Right lobe of liver (tissue), 6 donors: ENCODE results near the gene BSG. TPM values are rescaled to one million over a fixed set of nuclear protein-coding genes. Genes with fewer than 3 reads are reported as not detected.

Experiments
- ATAC-seq, 4 donors: fragments of 200-7000 bp; cut with Tn5 transposase; one replicate each; pipeline ENCODE4 v1.9.1; 2020; ENCODE audit warnings: mild to moderate bottlenecking in 4 of 4, moderate library complexity in 4 of 4
- DNase-seq, 3 donors: peaks; one replicate each; pipeline ENCODE4 v3.0.0-alpha.2; 2020
- H3K27ac ChIP-seq, 3 donors: fragments of 200-600 bp; one replicate each; pipeline ENCODE4 v1.8.0; 2022
- H3K27me3 ChIP-seq, 2 donors: fragments of 200-600 bp; one replicate each; pipeline ENCODE4 v1.8.0; 2022
- H3K36me3 ChIP-seq, 4 donors: fragments of 200-600 bp; sonication (generic) in 1 of 4; one replicate each; pipeline versions ENCODE4 v1.5.1 to v1.8.0; 2017 to 2022; ENCODE audit warnings: control low read depth in 1 of 4
- H3K4me1 ChIP-seq, 4 donors: fragments of 200-600 bp; sonication (generic) in 1 of 4; one replicate each; pipeline versions ENCODE4 v1.5.1 to v1.8.0; 2017 to 2022; ENCODE audit warnings: control low read depth in 1 of 4
- H3K4me3 ChIP-seq, 3 donors: fragments of 200-600 bp; one replicate each; pipeline ENCODE4 v1.8.0; 2022
- H3K9me3 ChIP-seq, 4 donors: fragments of 200-600 bp; sonication (generic) in 1 of 4; one replicate each; pipeline versions ENCODE4 v1.5.1 to v1.8.0; 2017 to 2022; ENCODE audit warnings: control low read depth in 1 of 4
- CTCF ChIP-seq, 4 donors: fragments of 200-600 bp in 3 of 4; fragments of 450-650 bp in 1 of 4; IDR thresholded peaks; one replicate each; pipeline versions ENCODE4 v1.5.1 to v1.8.0; 2016 to 2022; ENCODE audit warnings: antibody characterized with exemption in 4 of 4, mild to moderate bottlenecking in 2 of 4
- POLR2A ChIP-seq: fragments of 450-650 bp; IDR thresholded peaks from one replicate; pipeline ENCODE4 v1.6.1; 2017; ENCODE audit warnings: antibody characterized with exemption, mild to moderate bottlenecking
- WGBS: methylation state at CpG from one replicate; pipeline ENCODE4 v1.1.6; 2018; ENCODE audit warnings: low coverage, low lambda C conversion rate; ENCODE audit not compliant: insufficient coverage; ENCODE audit errors: missing lambda C conversion rate; 5-methylcytosine and 5-hydroxymethylcytosine counted together
- intact Hi-C, 2 donors: fragments of 100-400 bp; cut with DNase I; formaldehyde crosslinking; loops; one replicate each; pipeline versions ENCODE4 v1.11.2 to v1.14.1; 2022
- total RNA-seq, 6 experiments: library from RNA; depleted of rRNA in 2 of 6; stranded (reverse); fragments of >200 nt in 2 of 6; fragmentation: NEBNext Ultra II Directional in 3 of 6; extraction: Animal tissue kit (Norgen Biotek cat#: 25700) in 3 of 6; gene quantifications; one replicate each; pipeline versions ENCODE4 v1.1.0 to v1.2.4, GENCODE V29; 2016 to 2023
- donor health status: DM: no; HTN: yes; CAD: no.
- donor health status: DM: no; HTN: no; CAD: no.
- donor health status: DM: no; HTN: no; CAD: no.
- donor health status: DM: no; HTN: yes; CAD: no.
- donor health status: DM: no; HTN: yes; CAD: no.

Gene BSG
- total RNA-seq, 6 experiments from 2014 or later = 88.6 to 369 (median 124) TPM

GRCh38 chr19:555474-555808, 17.0 kb upstream of the BSG start:
- TF ChIP-seq POLR2A (no peak), CTCF (IDR thresholded peaks at IDR 0.05) (no peak)
- Histone ChIP-seq H3K27me3 (no peaks in the 10 kb centered on the region), H3K4me3 (no peak overlapping the region), H3K9me3 (no peaks in the 10 kb centered on the region), H3K4me1 (peaks cover 0 to 15% (median 0%) of the 10 kb centered on the region in 4 donors), H3K36me3 (no peaks in the 10 kb centered on the region), H3K27ac (no peak overlapping the region)
- intact Hi-C loops = no loop called here
- no peak for DNase-seq
- ATAC-seq = no peak
- WGBS = 67% methylated on average over 4 of the region's 14 CpGs

GRCh38 chr19:556611-557382, 15.6 kb upstream of the BSG start:
- no peaks in the 10 kb centered on the region for H3K9me3 ChIP-seq
- 70% methylated on average over 5 of the region's 31 CpGs for WGBS
- DNase-seq (peak in 1 of 3 donors; percentile 56), ATAC-seq (peak in 1 of 4 donors; percentile 5)
- intact Hi-C loops = no loop called here
- peaks cover 0 to 15% (median 0%) of the 10 kb centered on the region in 4 donors for H3K4me1 ChIP-seq
- H3K4me3 ChIP-seq = no peak overlapping the region
- TF ChIP-seq CTCF (IDR thresholded peaks at IDR 0.05) (no peak), POLR2A (no peak)
- H3K27me3 ChIP-seq = no peaks in the 10 kb centered on the region
- no peak overlapping the region for H3K27ac ChIP-seq
- H3K36me3 ChIP-seq = no peaks in the 10 kb centered on the region

GRCh38 chr19:558770-559439, 13.5 kb upstream of the BSG start:
- H3K27me3 ChIP-seq = no peaks in the 10 kb centered on the region
- DNase-seq (peak in 1 of 3 donors; percentile 59), ATAC-seq (peak; percentile 4 to 35 (median 31))
- no peak overlapping the region for H3K4me3 ChIP-seq
- intact Hi-C loops = no loop called here
- no peak for TF ChIP-seq CTCF (IDR thresholded peaks at IDR 0.05)
- no peak for TF ChIP-seq POLR2A
- no peak overlapping the region for H3K27ac ChIP-seq
- peaks cover 0 to 15% (median 0%) of the 10 kb centered on the region in 4 donors for H3K4me1 ChIP-seq
- H3K36me3 ChIP-seq = no peaks in the 10 kb centered on the region
- no peaks in the 10 kb centered on the region for H3K9me3 ChIP-seq
- 74% methylated on average over 9 of the region's 21 CpGs for WGBS

- Histone ChIP-seq H3K4me3 (no peak overlapping the region), H3K27me3 (no peaks in the 10 kb centered on the region), H3K4me1 (peaks cover 0 to 15% (median 0%) of the 10 kb centered on the region in 4 donors), H3K36me3 (no peaks in the 10 kb centered on the region), H3K27ac (no peak overlapping the region), H3K9me3 (no peaks in the 10 kb centered on the region)
- TF ChIP-seq CTCF (IDR thresholded peaks at IDR 0.05) (no peak), POLR2A (no peak)
- ATAC-seq (no peak), DNase-seq (no peak)
- WGBS = 73% methylated on average over 12 of the region's 12 CpGs
- intact Hi-C loops = no loop called here
Observed at GRCh38 chr19:560121-560520, 12.3 kb upstream of the BSG start.
